Stimulated activated CD4-positive, alpha-beta T cell treated with anti-CD3 and anti-CD28 coated beads, Interleukin-4, amount 100 ng/mL, for 48 hours (primary cell): ENCODE measurements around the gene RPS21.

Source experiments
- DNase-seq, 2 donors: peaks; one replicate each; pipeline ENCODE4 v3.0.0-alpha.2; 2020; ENCODE audit warnings: low read depth in 2 of 2

The RPS21 gene

GRCh38 chr20:62378215-62378614 lies 8.7 kb upstream of the RPS21 start:
- no peak for DNase-seq

DNA sequence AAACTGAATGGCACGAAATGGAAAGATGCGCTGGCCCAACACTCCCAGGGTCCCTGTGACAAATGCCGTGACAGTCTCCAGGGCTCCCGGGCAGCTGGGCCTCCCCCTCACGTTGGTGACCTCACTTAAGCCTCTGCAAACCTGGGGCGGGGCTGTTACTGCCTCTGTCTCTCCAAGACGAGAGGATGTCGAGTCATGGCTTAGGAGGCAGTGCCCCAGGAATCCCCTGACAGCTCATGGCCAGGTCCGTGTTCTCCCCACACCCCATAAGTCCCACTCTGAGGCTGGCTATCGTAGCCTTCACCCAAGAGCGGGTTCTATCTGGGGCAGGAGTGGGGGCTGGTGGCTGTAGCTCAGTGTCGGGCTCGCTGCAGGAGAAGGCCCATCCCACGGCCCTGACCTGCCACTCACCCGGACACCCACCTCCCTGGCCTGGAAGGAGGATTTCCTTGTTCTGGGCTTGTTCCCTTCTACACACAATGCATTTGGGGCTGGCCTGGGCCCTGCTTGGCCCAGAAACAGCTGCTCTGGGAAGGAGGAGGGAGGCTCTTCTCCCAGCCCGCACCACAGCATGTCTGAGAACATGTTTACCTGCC lies 5.6 kb upstream of the RPS21 start:
- DNase-seq = no peak

GRCh38 chr20:62381842-62382241 lies 5.1 kb upstream of the RPS21 start:
- DNase-seq = no peak

- peak; percentile 71 to 72 for DNase-seq
Observed at GRCh38 chr20:62382306-62383198, 4.4 kb upstream of the RPS21 start.

GRCh38 chr20:62387219-62387913 lies 463 bp downstream of the RPS21 start:
- DNase-seq = no peak

DNA sequence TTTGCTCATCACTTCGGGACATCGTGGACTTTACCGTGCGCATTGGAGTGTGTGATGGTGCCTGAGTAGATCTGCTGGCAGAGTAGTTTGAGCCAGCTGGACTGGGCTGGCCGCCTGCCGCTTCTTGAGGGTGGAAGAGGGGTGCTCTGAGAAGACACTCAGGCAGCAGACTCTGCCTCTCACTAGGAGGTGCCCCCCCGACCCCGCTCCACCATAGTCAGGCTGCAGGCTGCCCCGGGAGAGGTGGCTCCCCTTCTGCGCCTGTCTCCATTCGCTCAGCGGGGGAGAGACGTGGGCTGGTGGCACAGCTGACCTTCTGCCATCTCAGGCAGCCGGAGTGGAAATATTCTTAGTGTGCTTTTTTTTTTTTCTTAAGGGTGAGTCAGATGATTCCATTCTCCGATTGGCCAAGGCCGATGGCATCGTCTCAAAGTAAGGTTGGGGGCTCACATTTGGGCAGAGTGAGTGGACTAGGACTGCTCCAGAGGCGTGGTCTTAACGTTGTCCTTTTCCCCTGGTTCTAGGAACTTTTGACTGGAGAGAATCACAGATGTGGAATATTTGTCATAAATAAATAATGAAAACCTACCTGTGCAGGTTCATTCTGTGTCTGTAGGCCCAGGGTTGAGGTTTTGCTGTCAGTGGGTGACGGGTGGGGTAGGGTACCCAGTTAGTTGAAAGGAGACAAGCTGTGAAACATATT lies 1.2 kb downstream of the RPS21 start:
- DNase-seq = no peak

DNA sequence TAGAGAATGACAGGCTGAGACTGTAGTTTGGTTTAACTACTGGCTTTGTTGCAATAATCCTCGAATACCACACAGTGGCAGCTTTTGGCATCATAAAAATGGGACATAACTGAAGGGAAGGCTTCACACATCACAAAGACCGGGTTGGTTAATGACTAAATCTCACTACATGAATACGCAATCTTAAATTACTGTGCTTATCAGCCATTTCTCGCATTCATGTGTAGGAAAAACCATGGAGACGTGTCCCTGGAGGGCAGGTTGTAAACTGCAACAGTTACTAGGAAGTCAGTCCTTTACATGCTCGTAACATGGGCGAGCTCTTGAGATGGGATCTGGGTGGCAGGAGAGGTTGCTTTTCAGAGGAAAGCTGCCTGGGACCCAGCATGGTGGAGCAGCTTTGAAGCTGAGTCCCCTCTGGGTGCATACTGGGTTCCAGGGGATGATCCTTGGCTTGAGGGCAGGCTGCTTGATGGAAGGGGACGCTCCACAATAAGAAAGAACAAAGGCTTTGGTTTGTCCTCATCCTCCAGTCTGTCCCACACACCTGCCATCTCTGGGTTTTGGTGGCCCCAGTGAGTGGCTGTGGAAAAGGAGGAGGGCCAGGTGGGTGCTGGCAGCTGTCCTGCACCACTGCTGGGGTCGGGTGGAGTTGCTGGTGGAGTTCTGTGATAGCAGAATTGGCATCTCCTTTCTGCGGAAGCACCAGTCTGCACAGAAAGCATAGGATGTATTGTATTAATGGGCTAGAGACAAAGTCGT lies 2.1 kb downstream of the RPS21 start:
- DNase-seq = no peak

DNA sequence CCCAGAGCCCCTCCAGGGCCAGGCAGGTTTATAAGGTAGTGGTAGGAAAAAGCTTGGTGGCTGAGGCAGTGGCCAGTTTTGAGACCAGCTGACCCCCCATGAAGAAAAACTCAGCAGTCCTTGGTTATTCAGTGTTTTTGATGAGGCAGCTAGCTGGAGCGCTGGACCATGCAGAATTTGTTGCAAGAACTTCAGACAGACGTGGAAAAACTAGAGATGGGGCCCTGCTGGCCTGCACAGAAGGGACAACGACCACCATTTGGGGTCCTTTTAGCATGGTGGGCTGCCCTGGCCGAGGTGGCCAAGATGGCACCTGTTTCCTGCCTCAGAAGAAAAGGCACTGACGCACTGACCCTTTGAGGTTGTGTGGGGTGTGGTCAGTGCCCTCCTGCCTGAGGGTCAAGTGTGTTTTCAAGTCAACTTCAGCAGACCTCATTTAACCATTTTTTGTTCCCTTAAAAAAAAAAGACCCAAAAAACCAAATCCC lies 2.7 kb downstream of the RPS21 start:
- no peak for DNase-seq

DNA sequence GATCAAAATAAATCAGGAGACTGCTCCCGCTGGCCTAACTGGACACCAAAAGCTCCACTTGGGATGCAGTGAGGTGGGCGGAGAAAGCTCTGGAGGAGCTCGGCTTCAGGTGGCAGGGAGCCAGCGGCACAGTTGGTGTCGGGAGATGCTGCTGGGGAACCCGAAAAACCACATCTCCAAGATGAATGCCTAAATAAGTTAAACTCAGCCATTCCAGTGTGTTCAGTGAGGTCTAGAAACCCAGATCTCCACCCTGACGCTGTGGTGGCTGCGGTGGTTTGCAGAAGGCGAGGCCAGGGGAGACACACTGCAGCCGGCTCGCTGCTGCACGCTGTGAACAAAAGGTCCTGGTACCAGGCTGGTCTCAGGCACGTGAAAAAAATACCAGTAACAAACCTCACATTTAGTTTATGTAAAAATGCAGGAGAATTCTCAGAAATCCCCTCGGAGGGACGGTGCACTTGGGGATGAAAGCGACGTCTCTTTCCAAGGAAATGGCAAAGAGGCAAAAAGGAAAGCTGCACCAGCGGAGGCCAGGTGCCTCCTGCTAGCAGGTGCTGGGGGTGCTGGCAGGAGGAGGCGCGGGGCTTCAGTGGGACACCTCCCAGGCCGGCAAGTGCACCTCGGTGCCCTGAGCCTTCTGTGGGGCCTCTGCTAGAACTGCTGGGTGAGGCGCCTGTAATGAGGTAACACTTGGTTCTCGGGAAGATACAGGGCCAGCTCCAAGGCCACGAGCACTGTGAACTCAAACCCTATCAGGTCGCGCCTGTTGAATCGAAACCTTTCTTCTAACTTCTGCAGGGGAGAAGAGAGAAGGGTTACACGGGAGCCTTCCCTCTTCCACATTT lies 3.6 kb downstream of the RPS21 start:
- no peak for DNase-seq

GRCh38 chr20:62391165-62392076 lies 4.5 kb downstream of the RPS21 start:
- DNase-seq = no peak

GRCh38 chr20:62392077-62392418 lies 5.1 kb downstream of the RPS21 start:
- no peak for DNase-seq

GRCh38 chr20:62392621-62393334 lies 5.9 kb downstream of the RPS21 start:
- DNase-seq = no peak

DNA sequence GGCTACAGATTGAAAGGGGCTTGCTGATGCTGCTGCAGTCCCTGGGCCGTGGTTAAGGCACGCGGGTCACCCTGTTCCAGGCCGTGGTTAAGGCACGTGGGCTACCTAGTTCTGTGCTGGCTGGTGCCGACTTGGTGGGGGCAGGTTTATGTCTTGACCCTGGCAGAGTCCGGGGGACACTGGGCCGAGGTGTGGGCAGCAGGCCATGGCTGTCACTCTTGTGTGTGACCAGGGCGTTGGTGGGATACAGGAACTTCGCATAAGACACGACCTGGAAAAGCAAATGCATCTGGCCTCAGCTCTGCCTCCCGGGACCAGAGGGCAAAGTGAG lies 6.4 kb downstream of the RPS21 start:
- no peak for DNase-seq

DNA sequence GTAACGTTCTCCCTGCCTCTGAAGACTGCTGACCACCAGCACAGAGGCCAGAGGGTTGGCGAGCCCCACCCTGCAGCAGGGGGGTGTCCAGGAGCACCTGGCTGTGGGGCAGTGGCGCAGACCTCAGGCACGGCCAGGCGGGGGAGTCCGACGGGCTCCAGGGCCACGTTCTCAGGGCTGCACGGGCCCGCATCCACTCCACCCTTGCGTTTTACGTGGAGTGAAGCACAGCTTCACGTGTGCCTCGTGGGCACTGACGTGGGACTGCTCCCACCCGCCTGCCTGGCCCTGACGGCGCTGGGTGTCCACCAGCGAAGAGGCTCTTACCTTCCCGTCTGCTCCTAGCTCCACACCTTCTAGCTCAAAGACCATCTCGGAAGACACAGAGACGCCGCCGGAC lies 6.9 kb downstream of the RPS21 start:
- DNase-seq = no peak

- DNase-seq = no peak
Observed at GRCh38 chr20:62394248-62395245, 7.6 kb downstream of the RPS21 start.

DNA sequence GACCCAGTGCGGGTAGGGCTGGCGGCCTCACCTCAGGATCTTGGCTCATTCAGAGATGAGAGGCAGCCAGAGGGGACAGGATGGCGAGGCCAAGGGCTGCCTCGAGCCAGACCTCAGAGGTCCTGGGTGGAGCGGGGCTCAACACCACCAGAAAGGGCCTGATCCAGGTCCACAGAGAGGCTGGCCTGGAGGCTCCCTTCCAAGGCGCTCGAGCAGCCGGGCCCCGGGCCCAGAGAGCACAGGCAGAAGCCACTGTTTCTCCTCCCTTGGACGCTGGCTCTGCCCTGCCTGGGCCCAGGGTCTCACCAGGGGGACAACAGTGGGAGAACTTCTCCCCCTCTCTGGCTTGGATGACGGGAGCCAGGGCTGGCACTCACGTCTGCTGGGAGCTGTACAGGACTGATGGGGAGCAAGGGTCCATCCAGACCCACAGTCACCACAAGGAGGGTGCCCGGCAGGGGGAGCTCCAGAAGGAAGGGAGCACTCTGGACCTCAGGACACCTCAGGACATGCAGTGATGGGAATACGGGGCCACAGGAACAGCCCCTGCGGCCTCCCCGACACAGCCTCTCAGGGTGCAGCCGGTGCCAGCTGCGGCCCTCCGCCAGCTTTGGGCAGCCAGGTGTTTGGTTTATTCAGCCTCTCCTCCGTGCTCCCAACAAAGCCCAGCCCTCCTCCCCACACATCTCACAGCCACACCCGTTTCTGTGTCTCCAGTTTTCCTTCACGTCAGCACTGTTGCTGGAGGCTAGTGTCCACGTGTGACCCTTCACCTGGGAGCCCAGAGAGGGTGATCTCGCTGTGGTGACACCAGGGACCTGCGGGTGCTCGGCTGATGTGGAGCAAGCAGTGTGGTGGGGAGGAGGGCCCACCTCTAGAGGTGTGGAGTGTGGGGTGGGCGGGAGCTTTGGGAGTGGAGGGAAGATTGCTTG lies 8.7 kb downstream of the RPS21 start:
- no peak for DNase-seq
